Measurements from ENCODE around the gene AMMECR1.

DNA sequence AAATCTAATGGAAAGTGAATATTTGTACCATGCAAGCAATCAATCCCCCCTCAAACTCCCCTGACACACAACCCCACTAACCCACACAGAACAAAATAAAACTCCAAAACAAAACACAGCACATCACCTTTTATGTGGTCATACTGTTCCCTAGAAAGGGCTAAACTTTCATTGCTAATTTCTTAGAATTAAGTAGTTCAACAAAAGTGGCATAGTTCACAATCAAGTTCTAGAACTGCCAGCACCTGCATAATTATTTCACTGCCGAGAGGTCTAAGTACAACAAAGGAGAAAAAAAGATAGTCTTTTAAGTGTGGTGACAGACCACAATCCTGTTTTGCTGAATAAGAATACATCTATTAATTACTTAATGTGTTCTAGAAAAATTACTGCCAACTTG lies 58.8 kb downstream of the AMMECR1 start:
- TF ChIP-seq, protein P1, sequence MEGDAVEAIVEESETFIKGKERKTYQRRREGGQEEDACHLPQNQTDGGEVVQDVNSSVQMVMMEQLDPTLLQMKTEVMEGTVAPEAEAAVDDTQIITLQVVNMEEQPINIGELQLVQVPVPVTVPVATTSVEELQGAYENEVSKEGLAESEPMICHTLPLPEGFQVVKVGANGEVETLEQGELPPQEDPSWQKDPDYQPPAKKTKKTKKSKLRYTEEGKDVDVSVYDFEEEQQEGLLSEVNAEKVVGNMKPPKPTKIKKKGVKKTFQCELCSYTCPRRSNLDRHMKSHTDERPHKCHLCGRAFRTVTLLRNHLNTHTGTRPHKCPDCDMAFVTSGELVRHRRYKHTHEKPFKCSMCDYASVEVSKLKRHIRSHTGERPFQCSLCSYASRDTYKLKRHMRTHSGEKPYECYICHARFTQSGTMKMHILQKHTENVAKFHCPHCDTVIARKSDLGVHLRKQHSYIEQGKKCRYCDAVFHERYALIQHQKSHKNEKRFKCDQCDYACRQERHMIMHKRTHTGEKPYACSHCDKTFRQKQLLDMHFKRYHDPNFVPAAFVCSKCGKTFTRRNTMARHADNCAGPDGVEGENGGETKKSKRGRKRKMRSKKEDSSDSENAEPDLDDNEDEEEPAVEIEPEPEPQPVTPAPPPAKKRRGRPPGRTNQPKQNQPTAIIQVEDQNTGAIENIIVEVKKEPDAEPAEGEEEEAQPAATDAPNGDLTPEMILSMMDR (IDR thresholded peaks at IDR 0.05), result no peak
- no peak for TF ChIP-seq POLR2A (IDR thresholded peaks at IDR 0.05)

Data from uterus (tissue), 2 donors.